GM18508 (cell line): ENCODE measurements around the gene SNX14.
"Not testable (repeated sequence)": the region's sequence is repeated elsewhere in the genome, so short reads cannot be mapped to it uniquely, and the experiment has no call there.

Experiments used
- ATAC-seq: cut with Tn5 transposase; IDR thresholded peaks from one replicate; pipeline ENCODE4 v1.9.1; 2021; ENCODE audit warnings: moderate number of reproducible peaks; ENCODE audit not compliant: insufficient read depth, unreplicated experiment

The SNX14 gene, protein sequence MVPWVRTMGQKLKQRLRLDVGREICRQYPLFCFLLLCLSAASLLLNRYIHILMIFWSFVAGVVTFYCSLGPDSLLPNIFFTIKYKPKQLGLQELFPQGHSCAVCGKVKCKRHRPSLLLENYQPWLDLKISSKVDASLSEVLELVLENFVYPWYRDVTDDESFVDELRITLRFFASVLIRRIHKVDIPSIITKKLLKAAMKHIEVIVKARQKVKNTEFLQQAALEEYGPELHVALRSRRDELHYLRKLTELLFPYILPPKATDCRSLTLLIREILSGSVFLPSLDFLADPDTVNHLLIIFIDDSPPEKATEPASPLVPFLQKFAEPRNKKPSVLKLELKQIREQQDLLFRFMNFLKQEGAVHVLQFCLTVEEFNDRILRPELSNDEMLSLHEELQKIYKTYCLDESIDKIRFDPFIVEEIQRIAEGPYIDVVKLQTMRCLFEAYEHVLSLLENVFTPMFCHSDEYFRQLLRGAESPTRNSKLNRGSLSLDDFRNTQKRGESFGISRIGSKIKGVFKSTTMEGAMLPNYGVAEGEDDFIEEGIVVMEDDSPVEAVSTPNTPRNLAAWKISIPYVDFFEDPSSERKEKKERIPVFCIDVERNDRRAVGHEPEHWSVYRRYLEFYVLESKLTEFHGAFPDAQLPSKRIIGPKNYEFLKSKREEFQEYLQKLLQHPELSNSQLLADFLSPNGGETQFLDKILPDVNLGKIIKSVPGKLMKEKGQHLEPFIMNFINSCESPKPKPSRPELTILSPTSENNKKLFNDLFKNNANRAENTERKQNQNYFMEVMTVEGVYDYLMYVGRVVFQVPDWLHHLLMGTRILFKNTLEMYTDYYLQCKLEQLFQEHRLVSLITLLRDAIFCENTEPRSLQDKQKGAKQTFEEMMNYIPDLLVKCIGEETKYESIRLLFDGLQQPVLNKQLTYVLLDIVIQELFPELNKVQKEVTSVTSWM

DNA sequence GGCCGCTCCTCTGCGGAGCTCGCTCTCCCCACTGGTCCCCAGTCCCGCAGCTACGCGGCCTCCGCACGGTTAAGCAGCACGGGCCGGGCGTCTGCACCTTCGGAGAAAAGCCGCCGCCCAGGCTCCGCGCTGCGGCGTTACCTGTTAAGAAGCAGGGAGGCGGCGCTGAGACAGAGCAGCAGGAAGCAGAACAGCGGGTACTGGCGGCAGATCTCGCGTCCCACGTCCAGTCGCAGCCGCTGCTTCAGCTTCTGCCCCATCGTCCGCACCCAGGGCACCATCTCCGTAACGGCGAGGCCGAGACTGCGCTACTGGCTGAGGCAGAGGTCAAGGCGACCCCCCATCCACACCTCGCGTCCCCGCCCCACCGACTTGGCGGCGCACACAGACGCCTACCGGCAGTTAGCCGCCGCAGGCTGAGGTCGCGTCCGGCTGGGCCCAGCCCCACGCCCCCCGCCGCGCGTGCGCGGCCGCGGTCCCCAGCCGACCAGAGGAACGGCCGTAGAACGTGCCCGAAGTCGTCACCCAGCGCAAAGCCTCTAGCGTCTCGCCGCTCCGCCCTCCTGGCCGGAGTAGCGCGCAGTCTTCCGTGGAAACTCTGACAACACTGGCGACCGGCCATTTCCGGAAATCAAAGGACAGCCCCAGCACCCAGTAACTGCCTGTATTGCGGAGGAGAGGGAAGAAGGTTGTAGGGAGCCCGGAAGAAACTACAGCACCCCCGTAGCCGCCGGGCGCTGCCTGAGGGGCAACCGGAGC is at the start of gene SNX14:
Gene SNX14 (minus strand): TSS at position 421 of the 759 bp plus-strand sequence. CDS start 140 bp downstream, at position 281.
- peak; percentile 84 for ATAC-seq

DNA sequence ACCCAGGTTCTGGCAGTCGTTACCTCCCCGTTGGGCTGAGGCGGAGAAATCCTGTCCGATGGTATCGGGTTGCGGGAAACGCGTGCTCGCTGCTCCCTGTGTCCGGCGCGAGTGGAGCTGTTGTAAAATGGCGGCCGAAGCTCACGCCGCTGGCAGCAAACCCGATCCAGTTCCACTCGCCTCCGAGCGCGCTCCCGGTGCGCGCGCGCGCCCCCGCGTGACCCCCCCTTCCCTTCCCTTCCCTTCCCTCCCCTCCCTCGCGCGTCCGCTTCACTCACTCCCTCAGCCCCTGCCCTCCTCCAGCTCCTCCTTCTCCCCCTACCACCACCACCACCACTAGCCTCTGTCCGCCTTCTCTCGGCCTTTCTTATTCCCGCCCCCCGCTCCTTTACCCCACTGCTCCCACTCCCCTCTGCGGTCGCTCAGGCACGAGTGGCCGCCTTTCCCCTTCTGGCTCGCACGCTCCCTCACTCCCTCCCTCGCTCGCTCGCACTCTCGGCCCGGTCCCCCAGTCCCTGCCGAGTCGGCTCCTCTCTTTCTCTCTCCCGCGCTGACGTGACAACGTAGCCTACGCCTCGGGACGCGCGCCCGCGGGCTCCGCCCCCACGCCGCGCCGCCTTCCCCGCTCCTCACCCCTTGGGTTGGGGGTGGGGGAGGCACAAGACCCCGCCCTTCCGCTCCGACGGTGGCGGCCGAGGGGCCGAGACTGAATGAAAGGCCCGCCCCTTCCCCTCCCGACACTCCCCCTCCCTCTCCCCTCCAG is 49.3 kb upstream of the SNX14 start, which contains the start of gene SYNCRIP:
Gene SYNCRIP (minus strand): TSS at position 113 of the 763 bp plus-strand sequence. CDS start 1,447 bp downstream, outside the sequence.
- peak; percentile 48 for ATAC-seq

DNA sequence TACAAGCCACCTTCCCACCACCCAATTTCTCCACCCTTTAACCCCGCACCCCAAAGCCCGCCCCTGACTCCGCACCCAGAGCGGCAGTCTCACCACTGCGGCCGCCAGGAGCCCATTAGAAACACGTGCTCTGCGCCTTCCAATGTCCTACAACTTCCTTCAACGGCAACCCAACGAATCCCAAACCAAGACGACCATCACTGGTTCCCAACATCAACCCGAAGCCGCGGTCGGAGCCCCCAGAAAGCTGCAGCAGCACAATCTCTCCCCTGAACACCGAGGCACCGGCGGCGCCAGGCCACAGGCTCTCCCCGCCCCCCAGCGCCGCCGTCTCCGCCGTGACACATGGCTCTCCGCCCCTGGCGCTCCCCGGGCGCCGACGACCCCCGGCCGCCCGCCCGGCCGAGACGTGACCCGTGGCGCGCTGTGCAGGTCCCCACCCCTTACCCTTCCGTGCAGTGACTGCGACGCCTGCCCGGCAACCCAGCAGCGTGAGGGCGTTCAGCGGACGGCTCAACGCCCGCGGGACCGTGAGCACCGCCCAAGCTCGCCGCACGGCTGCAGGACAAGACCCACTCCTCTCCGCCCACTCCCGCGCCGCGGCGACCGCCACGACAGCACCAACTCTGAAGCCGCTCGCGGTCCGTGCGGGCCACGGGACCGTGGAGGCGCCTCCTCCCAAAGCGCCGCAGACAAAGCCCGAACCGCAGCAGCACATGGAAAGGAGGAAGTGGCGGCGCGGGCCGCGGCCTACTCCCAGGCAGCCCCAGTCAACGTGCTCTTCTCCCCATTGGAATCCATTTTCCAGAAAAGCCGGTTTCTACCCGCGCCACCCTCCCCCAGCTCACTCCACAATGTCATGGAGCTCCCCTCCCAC is 48.5 kb upstream of the SNX14 start:
- ATAC-seq: no peak

DNA sequence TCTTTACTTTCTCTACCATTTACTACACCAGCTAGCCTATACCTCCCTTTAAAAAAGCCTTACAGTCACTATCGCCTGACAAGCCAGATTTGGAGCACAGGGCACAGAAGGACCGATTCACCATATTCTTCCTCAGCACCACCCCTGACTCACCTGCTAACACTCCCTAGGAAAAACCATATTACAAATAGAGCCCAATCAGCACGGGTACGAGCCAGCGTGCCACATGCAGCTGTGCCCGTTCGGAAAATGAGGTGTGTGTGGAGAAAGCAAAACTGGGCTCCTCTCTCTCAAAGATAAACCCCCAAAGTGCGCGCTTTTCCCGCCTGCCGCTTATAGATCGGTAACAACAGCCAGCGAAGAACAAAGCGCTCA is 47.9 kb upstream of the SNX14 start:
- ATAC-seq: no peak

DNA sequence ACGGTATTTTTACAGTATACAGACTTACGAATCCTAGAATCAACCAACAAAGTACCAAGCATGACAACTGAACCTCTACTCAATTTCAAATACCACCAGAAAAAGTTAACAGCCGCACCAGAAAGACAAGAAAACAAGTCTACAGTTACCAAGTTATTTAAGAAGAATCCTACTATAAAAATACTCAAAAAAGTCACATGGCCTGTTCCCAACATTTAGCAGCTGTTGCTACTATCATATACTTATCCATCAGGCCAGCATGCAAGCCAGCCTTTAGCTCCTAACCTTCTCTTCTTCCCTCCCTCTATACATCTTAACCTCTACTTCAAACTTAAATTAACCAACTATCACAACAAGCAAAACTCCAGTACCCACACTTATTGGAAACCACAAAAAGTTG is 47.2 kb upstream of the SNX14 start:
- ATAC-seq: no peak

DNA sequence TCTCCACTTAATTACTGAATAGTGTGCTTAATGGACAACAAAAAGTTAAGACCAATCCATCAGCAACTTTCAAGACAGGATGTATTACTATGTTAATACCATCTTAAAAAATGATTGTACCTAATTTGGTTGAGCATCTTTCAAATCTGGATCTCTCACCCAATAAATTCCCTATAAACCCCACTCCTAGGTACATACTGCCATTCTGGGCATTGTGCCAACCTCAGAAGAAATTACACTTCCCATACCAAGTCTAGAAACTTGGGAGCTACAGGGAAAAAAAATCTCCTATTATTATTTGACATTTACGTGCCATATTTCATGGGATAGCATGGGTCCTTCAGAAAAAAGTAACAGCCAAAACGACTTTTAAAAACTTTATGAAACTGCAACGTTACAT is 43.9 kb upstream of the SNX14 start:
- ATAC-seq: no peak

DNA sequence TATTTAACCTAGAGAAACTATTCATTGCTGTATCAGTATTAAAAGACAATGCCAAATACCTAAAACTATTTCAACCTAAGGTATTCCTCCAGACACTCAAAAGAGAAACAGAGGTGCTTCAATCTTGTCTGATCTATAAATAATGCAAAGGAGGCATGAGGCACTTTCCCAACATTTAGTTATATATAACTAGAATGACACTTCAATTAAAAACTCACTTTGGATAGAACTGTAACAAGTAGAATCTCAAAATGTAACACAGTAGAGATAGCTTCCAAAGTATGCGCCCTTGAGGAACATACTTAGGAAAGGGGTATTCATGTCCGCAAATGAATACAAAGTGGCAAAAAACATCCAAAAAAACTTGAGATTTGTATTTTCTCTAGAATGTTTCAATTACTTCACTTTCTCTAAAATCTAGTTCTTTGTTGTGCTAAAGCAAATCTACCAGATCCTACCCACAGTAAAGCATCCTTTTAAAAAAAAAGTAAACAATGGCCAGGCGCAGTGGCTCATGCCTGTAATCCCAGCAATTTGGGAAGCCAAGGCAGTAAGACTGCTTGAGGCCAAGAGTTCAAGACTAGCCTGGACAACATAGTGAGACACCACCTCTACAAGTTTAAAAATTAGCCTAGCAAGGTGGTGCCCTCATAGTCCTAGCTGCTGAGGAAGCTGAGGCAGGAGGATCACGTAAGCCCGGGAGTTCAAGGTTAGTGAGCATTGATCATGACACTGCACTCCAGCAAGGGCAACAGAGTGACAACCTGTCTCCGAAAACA is 38.7 kb upstream of the SNX14 start:
- no peak for ATAC-seq

DNA sequence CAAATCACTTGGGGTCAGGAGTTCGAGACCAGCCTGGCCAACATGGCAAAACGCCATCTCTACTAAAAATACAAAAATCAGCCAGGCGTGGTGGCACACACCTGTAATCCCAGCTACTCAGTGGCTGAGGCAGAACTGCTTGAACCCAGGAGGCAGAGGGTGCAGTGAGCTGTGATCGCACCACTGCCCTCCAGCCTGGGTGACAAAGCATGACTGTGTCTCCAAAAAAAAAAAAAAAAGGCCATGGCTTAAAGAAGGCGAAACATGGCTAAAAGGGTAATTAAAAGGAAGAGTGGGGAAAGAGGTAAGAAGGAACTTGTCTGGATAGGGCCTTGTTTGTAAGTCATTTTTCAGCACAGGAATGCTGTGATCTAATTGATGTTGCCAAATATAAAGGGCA is 37.5 kb upstream of the SNX14 start:
- ATAC-seq: not testable (repeated sequence)

DNA sequence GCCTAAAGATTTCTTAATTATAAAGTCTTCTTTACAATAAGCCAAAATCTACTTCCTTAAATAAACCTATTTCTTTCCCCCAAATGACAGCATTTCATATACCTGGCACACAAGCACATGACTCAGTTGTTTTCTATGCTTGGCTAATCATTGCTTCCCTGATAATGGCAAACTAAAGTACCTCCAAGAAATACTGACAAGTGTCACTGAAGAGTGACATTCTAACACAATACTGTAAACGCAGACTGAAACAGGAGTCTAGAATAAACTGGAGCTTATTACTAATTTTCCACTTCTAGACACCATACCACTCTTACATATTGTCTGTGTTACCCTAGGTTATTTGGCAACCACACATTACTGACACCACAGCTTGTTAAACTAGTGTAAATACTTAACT is 34.7 kb upstream of the SNX14 start:
- no peak for ATAC-seq

DNA sequence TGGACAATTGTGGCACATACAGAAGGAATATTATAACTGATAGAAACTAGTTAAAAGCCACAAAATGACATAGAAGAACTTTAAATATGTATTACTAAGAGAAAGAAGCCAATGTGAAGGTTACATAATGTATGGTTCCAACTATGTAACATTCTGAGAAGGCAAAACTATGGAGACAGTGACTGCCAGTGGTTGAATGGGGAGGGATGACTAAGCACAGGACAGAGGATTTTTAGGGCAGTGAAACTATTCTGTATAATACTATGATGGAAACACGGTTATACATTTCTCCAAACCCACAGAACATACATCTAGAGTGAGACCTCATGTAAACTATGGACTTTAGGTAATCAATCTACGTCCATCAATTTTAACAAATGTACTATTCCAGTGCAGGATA is 26.6 kb upstream of the SNX14 start:
- ATAC-seq: no peak

DNA sequence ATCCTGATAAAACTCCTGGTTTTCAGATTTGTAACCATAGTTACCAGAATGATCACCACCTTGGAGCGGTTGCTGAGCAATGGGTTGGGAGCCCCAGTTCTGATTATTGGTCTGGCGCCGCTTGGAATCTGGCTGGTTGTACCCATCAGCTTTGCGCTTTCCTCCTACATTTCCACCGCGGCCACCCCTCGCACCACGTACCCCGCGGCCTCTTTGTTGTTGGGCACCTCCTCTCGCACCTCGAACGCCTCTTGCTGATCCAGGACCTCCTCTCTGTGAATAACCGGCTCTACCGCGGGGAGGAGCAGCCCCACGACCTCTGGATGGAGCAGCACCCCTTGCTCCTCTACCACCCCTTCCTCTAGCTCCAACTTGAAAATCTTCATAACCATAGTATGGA is 21.1 kb upstream of the SNX14 start:
- ATAC-seq: no peak

DNA sequence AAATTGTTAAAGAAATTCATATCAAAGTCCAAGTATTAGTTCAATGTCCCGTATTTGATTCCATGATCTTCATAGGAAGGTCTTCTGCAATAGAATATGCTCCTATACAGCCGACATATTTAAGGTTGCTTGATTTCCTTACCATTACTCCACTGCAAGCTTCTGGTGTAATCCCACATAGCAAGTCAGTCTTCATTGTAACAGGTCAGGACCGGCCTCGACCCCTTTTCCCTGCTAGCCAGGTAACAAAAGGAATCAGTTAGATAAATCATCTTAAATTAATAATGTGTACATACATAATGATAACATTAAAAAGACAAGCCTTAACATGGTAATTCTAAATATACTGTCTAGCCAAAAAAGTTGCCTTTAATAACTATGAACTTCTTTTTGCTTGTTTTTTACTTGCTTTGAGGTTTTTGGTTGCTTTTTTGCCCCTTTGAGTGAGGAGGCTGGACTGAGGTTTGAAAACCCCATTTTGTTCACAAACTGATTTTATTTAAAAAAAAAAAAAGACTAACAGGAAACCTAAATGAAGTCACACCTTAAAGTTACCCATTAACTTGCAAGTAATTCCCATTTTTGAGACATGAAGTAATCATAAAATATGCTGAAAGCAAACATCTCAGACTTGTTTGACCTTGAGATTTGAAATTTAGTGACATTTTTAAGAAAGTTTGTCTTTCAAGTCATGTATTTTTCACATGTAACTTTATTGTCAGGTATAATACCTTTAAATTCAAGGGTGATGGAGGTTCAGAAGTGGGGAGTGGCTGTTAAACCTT is 19.2 kb upstream of the SNX14 start:
- no peak for ATAC-seq

DNA sequence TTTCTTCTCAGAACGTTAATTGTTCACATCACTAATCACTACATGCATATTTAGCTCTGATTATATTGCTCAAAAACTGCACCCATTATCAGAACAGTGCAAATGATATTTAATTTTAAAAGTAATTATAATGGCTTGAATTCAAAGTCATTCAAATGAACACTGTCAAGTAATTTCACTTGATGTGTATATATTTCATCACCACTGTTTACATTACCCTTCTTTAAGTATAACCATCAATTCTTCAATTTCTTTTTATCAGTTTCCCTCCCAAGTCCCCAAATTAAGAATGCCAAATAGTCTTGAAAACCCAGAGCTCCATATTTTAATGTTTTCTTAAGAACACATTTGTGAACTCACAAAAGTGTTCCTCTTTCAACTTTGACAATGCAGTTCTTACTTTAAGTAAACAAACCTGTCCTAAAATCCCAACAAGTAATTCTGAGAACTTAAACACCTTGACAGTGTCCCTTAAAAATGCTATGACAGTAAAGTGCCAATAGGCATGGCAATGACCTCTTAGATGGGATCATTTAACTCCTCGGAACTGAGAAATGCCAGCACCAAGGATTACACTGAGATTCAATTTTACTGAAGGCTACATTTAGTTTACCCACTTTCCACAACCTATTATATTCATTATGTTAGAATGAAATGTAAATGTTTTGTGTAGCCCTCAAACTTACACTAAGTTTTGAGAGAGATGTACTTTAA is 16.7 kb upstream of the SNX14 start:
- no peak for ATAC-seq

DNA sequence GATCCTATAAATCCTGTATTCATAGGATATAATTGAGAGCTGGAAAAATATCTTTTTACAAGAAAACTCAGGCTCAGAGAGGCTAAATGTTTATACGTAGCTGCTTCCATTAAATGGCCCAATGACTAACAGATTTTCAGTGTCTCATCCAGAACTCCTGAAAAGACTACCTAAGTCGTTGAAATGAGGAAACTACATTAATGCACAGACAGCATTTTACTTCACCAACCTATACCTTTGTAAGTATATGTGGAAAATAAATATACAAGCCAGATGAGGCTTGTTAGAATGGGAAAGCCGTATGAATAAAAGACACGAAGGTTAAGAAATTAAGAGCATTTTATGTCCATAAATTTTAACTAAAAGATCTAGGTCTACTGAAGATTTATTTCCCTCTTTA is 8.4 kb upstream of the SNX14 start:
- ATAC-seq: no peak

DNA sequence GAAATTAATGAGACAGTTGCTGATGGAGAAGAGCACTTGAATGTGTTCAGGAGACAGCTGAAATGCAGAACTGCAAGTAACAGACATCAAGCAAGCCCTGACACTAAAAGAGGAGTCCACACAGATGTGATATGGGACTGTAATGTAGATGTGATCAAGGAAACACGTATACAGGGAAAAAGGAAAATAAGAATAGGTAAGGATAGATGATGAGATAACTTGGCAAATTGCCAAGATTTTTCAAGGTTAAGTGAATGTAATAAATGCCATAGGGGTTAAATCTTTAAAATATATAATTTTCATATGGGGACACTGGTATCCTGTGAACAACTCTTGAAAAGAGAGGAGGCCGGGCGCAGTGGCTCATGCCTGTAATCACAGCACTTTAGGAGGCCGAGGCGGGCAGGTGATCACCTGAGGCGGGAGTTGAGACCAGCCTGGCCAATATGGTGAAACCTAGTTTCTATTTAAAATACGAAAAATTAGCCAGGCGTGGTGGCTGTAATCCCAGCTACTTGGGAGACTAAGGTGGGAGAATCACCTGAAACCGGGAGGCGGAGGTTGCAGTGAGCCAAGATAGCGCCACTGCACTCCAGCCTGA is 7.2 kb upstream of the SNX14 start:
- no peak for ATAC-seq

DNA sequence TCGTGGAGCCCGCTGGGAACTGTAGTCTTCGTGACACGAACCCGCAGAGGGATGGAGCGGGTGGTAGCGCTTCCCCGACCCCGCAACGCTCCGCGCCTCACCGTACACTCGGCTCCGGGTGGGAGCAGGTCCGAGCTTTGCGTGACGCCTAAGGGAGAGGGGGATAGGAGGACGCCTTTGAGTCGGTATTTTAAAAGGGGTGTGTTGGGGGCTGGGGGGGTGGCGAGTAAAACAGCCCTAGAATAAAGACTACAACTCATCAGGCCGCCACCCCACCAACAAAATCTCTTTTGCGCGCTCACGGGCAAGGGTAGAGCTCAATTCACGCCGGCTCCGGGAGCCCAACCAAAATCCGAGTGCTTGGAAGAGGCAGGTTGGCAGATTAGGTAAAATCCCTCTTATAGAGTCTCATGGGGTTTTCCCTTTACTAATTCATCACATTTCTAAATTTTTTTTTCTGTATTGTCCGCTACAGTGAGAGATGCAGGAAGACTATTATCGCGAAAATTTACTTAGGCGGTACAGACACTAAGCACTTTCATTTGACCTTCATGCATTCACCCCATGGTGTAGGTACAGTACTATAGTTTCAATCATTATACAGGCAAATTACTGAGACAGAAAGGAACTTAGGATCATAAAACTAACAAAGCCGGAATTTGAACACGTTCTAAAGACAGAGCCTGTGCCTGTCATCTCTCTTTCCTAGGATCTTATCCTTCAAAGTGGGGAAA is 706 bp upstream of the SNX14 start:
- peak; percentile 10 for ATAC-seq
